GM12878 (cell line): Measurements from ENCODE around the gene LRRC30.

ENCODE experiments used
- POLR2AphosphoS5 ChIP-seq: IDR thresholded peaks from 2 replicates; pipeline ENCODE4 v1.6.1; 2011; ENCODE audit warnings: mild to moderate bottlenecking, low read length, inconsistent platforms
- TF ChIP-seq, protein P1 (sequence below), 3 experiments: IDR thresholded peaks in 2 of 3; conservative IDR thresholded peaks in 1 of 3; 2 replicates each; pipeline ENCODE4 v1.5.1; 2011; ENCODE audit warnings: low read depth in 3 of 3, low read length in 3 of 3, mild to moderate bottlenecking in 3 of 3, control low read depth in 2 of 3, moderate library complexity in 2 of 3, inconsistent platforms in 1 of 3, mixed read lengths in 1 of 3; ENCODE audit not compliant: control insufficient read depth in 2 of 3, insufficient read depth in 1 of 3; ENCODE audit errors: extremely low read depth in 1 of 3

- TF ChIP-seq, protein P1, sequence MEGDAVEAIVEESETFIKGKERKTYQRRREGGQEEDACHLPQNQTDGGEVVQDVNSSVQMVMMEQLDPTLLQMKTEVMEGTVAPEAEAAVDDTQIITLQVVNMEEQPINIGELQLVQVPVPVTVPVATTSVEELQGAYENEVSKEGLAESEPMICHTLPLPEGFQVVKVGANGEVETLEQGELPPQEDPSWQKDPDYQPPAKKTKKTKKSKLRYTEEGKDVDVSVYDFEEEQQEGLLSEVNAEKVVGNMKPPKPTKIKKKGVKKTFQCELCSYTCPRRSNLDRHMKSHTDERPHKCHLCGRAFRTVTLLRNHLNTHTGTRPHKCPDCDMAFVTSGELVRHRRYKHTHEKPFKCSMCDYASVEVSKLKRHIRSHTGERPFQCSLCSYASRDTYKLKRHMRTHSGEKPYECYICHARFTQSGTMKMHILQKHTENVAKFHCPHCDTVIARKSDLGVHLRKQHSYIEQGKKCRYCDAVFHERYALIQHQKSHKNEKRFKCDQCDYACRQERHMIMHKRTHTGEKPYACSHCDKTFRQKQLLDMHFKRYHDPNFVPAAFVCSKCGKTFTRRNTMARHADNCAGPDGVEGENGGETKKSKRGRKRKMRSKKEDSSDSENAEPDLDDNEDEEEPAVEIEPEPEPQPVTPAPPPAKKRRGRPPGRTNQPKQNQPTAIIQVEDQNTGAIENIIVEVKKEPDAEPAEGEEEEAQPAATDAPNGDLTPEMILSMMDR (IDR thresholded peaks at IDR 0.05 in 2 of 3, conservative IDR thresholded peaks at IDR 0.05 in 1 of 3; ENCODE audit: control insufficient read depth in 2 of 3, extremely low read depth in 1 of 3, insufficient read depth in 1 of 3, low read depth in 3 of 3, low read length in 3 of 3) = no peak
- no peak for TF ChIP-seq POLR2AphosphoS5
Measured at GRCh38 chr18:7248877-7249276, 18.0 kb downstream of the LRRC30 start.
